Brain microvascular endothelial cell (primary cell): Measurements from ENCODE around the gene PRKAR1B.
A peak's percentile ranks its signal among the peaks of the same experiment; 100 is the strongest.

ENCODE experiments used
- DNase-seq: peaks from one replicate; pipeline ENCODE4 v3.0.0-alpha.2; 2020
- H3K27ac ChIP-seq: fragments of 250-450 bp; sonication (Bioruptor Pico); 2 replicates; pipeline ENCODE4 v1.5.1; 2020; ENCODE audit warnings: mild to moderate bottlenecking, moderate library complexity
- H3K27me3 ChIP-seq: fragments of 250-450 bp; sonication (Bioruptor Pico); replicated peaks from 2 replicates; pipeline ENCODE4 v1.5.1; 2020; ENCODE audit warnings: mild to moderate bottlenecking
- H3K36me3 ChIP-seq: fragments of 250-450 bp; sonication (Bioruptor Pico); replicated peaks from 2 replicates; pipeline ENCODE4 v1.5.1; 2020; ENCODE audit warnings: mild to moderate bottlenecking
- H3K4me3 ChIP-seq: 2 replicates; pipeline ENCODE4 v1.5.1; 2011; ENCODE audit warnings: low read depth, mild to moderate bottlenecking, control low read depth, low read length, moderate library complexity
- in situ Hi-C: cut with HindIII; loops from 2 replicates; pipeline ENCODE4 v1.10.0; 2017; ENCODE audit warnings: low sequenced_read_pairs, low pct_ligation_motif_present
- TF ChIP-seq, protein P1 (sequence below): IDR thresholded peaks from 2 replicates; pipeline ENCODE4 v1.5.1; 2011; ENCODE audit warnings: low read depth, mild to moderate bottlenecking, moderate library complexity, low read length, control low read depth, inconsistent platforms; ENCODE audit errors: missing control alignments

Gene PRKAR1B

DNA sequence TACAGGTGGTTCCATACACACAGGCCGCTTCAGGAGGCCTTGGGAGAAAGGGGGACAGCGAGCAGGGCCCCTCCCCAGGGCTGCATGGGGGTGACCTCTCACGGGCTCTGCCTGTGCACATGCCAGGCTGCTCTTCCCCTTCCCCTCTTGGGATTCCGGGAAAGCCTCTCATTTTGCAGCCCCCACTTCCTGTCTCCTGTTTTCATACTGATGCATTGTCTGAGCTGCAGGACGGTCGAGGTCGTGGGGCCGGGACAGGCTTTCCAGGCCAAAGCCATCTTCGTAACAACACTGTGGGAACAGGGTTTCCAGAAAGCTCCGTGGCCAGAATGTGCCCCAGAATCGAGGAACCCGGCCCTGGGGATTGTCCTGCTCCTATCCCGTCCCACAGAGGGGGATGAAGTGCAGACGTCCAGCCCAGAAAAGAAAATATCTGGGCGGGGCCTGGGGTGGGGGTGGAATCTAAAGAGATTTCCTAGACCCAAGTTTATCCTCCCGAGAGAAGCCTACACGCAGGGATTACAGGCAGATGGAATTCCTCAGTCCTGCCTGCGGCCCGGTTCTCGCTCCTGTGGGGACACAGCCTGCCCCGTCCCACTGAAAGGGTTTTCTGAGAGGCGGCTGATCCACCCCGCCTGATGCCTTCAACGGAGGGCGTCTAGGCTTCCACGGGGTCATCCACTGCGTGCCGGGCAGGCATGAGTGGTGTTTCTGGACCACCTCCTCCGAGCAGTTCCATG, 30.1 kb downstream of the PRKAR1B start:
- DNase-seq = peak; percentile 14

DNA sequence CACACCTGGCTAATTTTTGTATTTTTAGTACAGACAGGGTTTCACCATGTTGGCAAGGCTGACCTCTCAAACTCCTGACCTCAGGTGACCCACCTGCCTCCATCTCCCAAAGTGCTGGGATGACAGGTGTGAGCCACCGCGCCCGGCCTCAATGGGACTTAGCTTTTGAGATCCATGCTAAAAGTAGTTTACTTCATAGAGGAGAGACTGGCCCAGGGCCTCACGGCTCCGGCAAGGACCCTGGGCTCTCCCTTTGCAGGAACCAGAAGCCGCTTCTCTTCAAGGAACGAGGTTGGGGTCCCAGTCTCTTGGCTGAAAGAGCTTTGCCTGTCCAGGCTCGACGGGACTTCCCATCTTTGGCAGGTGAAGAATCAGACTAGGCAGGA, 30.7 kb downstream of the PRKAR1B start:
- in situ Hi-C loops = no loop called here
- Histone ChIP-seq H3K27ac (no peak overlapping the region), H3K36me3 (no peaks in the 10 kb centered on the region), H3K4me3 (no peak overlapping the region), H3K27me3 (no peaks in the 10 kb centered on the region)
- TF ChIP-seq, protein P1, sequence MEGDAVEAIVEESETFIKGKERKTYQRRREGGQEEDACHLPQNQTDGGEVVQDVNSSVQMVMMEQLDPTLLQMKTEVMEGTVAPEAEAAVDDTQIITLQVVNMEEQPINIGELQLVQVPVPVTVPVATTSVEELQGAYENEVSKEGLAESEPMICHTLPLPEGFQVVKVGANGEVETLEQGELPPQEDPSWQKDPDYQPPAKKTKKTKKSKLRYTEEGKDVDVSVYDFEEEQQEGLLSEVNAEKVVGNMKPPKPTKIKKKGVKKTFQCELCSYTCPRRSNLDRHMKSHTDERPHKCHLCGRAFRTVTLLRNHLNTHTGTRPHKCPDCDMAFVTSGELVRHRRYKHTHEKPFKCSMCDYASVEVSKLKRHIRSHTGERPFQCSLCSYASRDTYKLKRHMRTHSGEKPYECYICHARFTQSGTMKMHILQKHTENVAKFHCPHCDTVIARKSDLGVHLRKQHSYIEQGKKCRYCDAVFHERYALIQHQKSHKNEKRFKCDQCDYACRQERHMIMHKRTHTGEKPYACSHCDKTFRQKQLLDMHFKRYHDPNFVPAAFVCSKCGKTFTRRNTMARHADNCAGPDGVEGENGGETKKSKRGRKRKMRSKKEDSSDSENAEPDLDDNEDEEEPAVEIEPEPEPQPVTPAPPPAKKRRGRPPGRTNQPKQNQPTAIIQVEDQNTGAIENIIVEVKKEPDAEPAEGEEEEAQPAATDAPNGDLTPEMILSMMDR = no peak
- no peak for DNase-seq

More for the DNA sequence above, 30.1 kb downstream of the PRKAR1B start:
- Histone ChIP-seq H3K27ac (no peak overlapping the region), H3K36me3 (no peaks in the 10 kb centered on the region), H3K27me3 (no peaks in the 10 kb centered on the region), H3K4me3 (no peak overlapping the region)
- in situ Hi-C loops = no loop called here
- TF ChIP-seq, protein P1 = no peak

DNA sequence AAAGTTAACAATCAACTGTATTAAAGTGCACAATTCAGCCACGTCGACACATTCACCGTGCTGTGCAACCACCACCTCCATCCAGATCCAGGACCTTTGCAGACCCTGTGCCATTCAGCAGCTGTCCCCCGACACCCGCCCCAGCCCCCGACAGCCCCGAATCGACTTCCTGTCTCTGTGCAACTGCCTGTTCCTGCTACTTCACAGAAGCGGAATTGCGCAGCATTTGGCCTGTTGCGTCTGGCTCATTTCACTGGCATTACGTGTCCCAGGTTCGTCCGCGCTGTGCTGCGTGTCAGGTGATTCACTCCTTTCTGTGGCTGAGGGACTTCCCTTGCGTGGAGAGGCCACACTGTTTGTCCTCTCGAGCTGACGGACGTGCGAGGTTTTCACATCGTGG, 33.8 kb downstream of the PRKAR1B start:
- H3K4me3 ChIP-seq = no peak overlapping the region
- no peaks in the 10 kb centered on the region for H3K27me3 ChIP-seq
- no peak for DNase-seq
- in situ Hi-C loops = no loop called here
- no peaks in the 10 kb centered on the region for H3K36me3 ChIP-seq
- TF ChIP-seq, protein P1 = no peak
- no peak overlapping the region for H3K27ac ChIP-seq

DNA sequence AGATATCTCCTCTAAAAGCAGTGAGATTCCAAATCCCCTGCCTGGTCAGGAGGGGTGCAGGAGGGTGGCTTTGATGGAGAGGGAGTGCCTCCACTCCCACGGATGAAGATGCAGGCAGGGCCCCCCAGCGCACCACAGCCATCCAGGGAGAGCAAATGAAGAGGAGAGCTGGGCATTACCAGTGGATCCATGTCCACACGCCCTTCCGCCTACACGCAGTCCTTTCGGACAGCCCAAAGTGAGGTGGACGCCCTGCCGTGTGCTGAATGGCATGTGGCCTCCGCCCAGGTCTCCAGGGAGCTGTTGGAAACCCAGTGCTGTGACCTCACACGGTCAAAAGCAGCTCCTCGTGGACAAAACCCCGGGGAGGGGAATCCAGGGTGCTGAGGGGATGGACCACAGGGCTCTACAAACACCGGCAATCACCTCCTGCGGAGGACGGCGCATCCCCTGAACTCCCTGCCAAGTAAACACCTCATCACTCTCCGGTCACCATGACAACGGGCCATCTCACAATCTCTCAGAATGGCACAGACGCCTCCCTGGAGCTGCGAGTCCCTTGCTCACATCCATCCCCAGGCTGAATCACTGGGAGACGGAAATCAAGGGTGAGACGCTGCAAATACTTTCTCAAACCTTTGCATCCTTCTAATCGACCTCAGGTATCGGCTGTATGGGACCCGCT, 35.6 kb downstream of the PRKAR1B start:
- TF ChIP-seq, protein P1 = no peak
- Histone ChIP-seq H3K36me3 (no peaks in the 10 kb centered on the region), H3K4me3 (no peak overlapping the region), H3K27me3 (no peaks in the 10 kb centered on the region), H3K27ac (no peak overlapping the region)
- in situ Hi-C loops = no loop called here
- DNase-seq = no peak

DNA sequence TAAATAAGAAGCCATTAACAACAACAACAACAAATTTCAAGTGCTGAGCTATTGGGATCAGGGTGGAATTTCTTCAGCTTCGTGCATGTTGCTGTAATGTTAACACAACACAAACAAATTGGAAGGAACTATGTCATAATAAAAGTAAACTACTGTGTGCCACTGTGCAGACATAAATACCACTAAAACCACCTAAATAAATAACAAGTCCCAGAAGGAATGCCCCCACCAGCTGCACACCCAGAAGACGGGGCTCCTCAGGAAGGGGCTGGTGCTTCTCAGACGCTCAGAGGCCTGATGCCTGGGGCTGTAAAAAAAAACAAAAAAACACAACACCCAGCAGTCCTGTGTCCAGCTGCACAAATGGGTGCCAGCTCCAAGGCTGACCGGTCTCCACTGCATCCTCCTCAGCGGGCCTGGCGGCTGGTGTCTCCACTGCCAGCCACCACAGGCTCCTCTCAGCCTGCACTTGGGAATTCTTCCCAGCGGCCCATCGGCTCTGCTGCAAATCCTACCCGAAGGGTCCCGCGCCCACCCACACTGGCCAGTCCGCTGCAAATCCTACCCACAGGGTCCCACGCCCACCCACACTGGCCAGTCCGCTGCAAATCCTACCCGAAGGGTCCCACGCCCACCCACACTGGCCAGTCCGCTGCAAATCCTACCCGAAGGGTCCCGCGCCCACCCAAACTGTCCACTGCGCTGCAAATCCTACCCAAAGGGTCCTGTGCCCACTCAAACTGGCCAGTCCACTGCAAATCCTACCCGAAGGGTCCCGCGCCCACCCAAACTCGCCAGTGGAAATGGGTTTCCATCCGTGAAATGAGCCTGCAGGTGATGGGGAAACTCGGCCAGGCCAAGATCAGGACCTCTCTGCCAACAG, 36.4 kb downstream of the PRKAR1B start:
- TF ChIP-seq, protein P1 = no peak

More for the DNA sequence above, 36.4 kb downstream of the PRKAR1B start:
- H3K27me3 ChIP-seq = no peaks in the 10 kb centered on the region
- no peak for DNase-seq
- H3K4me3 ChIP-seq = no peak overlapping the region
- no peaks in the 10 kb centered on the region for H3K36me3 ChIP-seq
- H3K27ac ChIP-seq = no peak overlapping the region
- in situ Hi-C loops = no loop called here
